NCI-H526 treated with DMSO at 0.1 percent for 48 hours (cell line): ENCODE results near the gene STOX2.
A peak's percentile ranks its signal among the peaks of the same experiment; 100 is the strongest.
"Not testable (repeated sequence)": the region's sequence is repeated elsewhere in the genome, so short reads cannot be mapped to it uniquely, and the experiment has no call there.

Experiments
- DNase-seq: peaks from one replicate; lab custom pipeline; 2025; lab: John Stamatoyannopoulos, UW

STOX2 gene

DNA sequence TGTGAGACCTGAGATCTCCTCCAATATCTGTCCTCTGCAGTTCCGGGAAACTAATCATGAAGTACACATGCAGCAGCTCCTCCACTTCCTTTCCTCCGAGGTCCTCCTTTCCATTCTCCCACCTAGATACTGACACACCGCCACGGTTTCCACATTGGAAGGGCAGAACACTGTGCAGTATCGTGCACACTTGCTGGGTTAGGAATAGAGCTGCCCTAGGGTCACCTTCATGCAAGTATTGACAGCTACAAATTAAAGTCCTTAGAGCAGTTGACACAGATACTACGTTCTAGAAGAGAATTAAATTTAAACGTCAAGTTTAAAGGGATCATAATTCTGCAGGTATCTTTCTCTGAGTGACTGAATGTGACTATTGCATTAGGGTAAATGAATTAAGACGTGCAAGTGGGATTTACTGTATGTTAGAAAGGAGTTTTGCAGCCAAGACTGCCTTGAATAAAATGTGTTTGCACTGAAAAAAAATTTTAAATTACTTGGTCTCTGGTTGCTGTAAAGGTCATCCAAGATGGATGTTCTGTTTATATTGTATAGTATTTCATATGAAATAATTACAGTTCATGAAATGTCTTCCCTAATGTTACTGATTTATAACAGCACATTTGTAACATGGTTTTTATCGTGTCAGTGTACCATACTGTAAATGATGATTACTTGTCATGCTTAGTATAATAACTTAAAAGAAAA is 117.7 kb downstream of the STOX2 start:
- no peak for DNase-seq

DNA sequence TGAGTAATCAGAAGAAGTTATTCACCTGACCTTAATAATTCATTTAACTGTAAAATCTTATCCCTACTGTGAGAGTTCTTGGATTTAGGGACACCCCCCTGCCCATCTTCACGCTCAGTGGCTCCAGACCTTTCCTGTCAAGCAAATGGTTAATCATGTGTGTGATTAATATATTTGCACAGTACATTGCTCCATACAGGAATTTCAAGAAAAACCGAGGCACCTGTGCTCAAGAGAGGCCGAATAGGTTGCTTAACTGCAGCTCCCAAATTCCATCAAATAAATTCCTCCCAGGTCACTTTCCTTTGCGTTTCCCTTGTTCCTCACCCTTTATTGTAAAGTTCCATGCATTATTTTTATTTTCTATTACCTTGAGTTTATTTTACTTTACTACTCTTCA is 119.5 kb downstream of the STOX2 start:
- no peak for DNase-seq

DNA sequence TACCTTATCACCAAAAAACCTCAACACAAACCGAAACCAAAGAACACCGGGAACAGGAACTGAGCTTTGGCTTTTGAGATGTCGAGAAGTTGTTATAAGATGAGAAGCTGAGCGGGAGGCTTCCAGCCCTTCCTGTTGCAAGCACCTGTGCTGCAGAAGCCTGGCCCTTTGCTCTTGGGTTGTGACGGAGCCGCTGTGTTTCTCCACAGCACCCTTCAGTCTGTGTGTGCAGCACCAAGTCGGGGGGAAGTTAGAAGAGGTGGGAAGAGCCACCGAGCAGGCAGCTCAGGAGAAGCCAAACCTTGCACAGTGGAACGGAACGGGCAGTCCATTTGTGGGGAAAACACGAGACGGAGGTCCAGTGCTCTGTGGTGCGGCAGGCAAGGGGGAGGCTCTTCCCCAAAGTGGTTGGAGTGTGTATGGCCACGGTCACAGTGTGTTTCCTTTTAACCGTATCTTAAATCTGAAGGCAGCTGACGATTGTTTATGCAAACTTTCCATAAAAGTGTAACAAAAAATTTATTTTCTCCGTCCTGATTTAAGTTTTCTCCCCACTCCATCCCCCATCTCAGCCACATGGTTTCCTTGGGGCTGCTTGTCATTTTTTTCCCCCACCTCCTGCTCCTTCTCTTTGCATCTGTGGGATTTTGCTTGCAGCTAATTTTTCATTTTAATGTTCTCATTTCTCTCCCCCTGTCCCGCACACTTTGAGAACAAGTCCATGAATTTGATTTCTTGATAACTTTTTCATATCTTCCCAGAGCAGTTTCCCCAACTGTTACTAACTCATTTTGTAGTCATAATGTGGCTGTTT is 123.7 kb downstream of the STOX2 start:
- peak; percentile 11 for DNase-seq

DNA sequence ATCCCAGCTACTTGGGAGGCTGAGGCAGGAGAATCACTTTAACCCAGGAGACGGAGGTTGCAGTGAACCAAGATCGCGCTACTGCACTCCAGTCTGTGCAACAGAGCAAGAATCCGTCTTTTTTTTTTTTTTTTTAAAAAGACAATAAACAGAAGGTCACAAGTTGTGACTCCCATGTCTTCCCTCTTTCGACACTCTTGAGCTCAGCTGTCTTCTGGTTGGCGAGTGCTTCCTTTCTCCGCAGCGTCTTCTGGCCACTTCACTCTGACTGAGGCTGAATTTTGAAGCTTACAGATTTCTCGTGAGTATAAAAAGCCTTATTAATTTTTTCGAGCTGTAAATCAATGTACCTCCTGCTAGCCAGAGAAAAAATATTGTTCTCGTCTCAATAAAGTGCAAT is 124.9 kb downstream of the STOX2 start:
- no peak for DNase-seq

DNA sequence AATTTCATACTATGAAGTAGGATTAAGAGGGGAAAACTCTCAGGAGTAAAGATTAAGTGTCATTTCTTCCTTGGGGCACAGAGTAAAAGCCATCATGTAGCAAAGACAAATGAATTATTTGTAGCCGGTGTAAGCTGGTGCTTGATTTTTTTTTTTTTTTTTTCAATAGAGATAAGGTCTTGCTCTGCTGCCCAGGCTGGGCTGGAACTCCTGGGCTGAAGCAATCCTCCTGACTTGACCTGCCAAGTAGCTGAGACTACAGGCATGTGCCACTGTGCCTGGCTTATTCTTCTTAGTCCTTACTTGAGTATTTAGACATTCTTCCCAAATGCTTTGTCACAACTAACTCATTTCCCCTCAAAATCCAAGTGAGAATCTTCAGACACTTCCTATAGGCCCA is 125.7 kb downstream of the STOX2 start:
- DNase-seq = no peak

DNA sequence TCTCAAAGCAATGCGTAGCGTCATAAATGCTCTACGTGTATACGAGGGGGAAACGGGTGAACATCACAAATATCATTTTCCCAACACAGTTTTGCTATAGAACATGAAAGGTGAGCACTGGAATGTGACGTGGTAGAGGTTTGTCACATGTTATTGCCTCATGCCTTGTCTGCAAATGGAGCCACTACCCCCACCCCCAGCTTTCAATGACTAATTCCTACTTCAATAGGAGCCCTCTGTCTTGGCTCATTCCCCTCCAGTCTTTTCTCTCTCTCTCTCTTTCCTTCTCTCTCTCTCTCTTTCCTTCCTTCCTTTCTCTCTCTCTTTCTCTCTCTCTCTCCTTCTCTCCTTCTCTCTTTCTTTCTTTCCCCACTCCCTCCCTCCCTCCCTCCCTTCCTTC is 127.0 kb downstream of the STOX2 start:
- DNase-seq = no peak

DNA sequence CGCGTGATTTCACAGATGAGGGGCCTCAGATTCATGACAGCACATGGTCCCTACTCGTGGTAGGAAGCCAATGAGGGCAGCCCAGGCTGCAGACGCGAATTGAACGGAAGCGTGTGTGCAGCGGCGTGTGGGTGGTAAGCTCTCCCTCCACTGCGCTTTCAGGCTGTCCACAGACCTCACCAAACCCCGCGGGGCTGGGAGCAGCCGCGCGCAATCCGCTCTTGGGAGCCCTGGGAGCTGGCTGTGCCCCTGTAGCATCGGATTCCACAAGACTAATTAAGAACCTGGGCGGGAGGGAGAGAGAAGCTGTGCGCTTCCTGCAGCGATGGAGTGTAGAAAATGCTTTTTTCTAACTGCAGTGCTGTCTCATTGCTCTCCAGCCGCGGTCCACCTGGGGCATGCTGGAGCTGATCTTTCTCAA is 134.9 kb downstream of the STOX2 start:
- no peak for DNase-seq

DNA sequence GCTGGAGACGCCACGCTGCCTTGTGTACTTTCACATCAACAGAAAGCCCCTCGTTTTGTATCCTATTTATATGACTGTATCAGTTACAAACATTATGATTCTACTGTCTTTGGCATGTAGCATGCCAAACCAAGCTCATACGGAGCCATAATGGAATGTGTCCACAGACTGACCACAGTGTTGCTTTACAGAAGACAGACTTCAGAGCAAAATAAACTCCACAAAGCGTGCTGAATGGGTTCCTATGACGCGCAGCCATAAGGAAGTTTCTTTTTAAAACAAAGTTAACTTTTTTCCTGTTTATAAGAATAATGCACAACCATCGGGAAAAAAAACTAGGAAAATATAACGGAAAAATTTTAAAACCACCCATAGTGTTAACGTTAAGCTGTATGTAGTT is 136.0 kb downstream of the STOX2 start:
- DNase-seq = no peak

DNA sequence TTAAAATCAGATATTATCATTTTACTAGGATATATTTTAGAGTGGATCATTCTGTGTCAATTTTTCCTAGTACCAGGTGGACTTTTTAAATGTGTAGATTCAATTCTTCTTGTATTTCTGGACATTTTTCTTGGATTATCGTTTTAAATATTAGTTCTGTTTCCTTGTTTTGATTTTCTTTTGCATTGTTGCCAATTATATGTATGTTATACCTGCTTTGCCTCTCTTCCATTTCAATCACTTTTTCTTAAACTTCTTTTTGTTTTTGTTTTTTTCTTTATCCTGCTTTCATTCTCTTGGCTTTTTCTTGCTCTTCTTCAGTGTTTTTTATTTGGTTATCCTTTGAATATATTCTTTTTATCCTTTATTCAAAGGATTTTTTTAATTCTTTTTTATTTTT is 141.0 kb downstream of the STOX2 start:
- no peak for DNase-seq

DNA sequence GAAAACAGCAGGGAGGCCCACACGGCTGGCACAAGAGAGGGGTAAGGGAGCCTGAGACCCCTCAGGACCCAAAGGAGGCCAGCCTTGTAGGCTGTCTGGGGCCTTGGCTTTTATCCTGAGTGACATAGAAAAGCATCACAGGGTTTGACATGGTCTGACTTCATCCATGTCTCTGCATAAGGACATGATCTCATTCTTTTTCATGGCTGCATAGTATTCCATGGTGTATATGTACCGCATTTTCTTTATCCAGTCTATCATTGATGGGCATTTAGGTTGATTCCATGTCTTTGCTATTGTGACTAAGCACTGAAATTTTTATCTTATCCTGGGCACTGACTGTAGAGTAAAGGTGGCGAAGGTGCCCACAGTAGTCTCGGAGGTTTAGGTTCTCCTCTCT is 146.2 kb downstream of the STOX2 start:
- not testable (repeated sequence) for DNase-seq

DNA sequence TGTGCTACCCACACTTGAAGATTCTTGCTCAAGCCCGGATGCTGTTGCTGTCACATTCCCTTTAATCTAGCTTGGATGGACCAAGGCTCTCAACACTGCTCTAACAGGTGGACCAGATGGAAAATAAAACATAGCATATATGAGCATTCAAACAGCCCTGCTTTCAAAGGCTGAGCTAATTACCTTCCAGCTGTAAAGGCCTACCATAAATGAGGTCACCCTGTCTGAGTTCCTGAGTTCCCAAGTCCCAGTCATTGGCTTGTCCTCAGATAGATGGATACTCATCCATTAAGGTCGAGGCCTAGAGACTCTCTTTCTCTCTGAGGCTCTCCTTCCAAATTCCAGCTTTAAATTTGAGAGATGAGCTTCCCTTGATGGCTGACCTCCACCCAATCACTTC is 147.5 kb downstream of the STOX2 start:
- no peak for DNase-seq

DNA sequence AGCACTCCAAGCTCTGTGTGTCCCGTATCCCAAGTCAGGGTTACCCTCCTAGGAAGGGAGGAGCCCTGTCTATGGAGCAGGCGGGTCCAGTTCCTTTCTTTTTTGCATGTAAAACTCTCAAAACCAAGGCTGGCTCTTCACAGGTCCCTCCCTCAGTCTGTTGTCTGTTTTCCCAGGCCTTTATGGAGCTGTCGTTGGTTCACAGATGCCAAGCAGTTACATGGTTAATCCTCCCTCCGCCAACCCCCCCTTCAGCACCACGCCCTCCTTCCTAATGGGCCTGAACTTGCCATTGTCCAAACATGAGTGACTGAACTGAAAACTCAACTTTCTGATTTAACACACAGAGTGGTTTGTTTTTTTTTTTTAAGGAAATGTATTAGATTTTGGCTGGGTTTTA is 148.3 kb downstream of the STOX2 start:
- no peak for DNase-seq

DNA sequence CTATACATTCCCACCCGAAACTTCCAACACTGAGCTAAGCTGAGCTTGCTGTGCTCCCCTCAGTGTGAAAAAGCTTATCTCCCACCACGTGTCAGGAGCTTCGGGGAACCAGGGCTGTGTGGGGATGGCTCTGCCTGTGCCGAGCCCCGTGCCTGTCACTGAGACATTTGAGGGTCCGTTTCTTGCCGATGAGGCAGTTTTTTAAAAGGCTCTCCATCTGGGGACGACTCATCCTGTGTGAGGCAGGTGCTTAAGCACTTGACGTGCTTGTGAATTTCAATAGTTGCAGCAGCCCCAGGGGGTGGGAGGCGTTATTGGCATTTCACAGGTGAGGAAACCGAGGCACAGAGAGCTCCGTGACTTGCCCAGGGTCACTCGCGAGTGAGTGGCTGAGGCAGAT is 151.8 kb downstream of the STOX2 start:
- DNase-seq = no peak

DNA sequence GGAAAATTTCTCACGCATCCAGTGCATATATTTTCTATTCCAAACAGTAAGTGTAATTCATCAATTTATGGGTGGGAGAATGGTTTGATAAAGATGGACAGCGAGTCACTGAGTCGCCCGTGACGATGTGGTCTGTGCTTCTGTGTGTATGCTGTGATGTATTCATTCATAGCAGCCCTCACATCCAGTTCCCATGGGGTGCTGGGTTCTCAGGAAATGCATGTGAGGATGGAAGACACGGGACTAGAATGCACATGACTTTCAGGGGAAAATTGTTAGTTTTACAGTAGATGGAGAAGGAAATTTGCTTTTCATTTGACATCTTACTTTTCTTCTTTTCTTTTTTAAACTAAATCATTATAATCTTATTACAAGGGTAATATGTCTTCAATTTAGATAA is 152.9 kb downstream of the STOX2 start:
- DNase-seq = no peak

DNA sequence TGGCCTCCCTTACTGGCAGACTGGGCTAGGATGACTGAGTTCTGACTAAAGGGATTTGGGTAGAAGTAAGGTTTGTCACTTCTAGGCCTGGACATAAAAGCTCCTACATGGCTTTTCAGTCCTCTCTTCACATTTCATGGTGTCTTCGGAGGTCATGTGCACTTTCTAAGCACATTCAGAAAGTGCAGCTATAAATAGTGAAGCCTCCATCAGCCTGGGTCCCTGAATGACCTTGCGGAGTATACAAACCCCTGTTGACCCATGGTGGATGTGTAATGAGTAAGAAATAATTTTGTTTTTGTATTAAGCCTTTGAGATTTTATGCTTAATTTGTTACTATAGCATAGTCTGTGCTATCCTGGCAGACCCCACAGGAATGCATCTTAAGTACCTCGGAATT is 154.0 kb downstream of the STOX2 start:
- no peak for DNase-seq

DNA sequence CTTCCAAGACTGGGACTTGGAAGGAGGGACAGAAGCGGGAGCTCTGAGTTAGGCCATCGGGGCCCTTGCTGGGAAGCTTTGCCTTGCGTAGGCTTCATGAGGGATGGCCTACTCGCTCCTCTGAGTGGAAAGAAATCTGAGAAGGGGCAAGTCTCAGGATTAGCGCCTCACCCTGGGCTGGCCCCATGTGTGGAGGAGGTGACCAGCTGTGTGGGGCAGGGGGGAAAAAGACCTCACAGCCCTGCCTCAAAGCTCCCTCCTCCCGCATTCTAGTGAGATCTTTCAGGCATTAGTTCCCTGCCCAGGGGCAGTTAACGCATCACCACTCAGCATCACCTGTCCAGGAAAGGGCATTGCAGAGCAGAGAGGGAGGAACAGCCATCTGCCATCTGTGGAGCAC is 156.5 kb downstream of the STOX2 start:
- no peak for DNase-seq

DNA sequence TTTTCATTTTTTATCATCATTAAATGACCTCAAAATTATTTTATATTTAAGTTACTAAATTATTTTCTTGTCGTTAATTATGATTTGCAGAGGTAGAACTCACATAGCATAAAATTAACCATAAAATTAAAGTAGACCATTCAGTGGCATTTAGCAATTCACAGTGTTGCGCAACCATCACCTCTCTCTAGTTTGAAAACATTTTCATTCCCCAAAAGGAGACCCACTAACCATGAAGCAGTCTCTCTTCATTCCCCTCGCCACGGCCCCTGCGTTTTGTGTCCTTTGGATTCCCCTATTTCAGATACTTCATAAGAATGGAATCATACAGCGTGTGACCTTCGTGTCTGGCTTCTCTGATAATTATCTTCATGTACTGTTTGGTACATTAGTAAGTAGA is 157.7 kb downstream of the STOX2 start:
- DNase-seq = no peak

DNA sequence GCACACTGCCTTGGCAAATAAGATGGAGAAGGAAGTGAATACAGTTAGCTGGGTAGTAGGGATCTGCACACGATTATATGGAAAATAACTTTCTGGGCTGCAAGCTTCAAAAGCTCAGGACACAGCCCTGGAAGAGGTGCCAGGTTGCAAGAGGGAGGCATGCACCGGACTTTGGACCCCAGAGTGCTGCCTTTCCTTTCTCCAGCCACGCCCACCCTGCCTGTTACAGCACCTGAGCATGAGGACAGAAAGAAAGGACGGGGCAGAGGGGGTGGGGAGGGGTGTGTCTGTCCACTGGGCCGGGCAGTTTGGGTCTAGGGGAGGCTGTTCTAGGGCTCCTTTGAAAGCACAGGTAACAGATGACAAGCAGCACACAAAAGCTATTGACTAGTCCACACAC is 159.8 kb downstream of the STOX2 start:
- DNase-seq = no peak

DNA sequence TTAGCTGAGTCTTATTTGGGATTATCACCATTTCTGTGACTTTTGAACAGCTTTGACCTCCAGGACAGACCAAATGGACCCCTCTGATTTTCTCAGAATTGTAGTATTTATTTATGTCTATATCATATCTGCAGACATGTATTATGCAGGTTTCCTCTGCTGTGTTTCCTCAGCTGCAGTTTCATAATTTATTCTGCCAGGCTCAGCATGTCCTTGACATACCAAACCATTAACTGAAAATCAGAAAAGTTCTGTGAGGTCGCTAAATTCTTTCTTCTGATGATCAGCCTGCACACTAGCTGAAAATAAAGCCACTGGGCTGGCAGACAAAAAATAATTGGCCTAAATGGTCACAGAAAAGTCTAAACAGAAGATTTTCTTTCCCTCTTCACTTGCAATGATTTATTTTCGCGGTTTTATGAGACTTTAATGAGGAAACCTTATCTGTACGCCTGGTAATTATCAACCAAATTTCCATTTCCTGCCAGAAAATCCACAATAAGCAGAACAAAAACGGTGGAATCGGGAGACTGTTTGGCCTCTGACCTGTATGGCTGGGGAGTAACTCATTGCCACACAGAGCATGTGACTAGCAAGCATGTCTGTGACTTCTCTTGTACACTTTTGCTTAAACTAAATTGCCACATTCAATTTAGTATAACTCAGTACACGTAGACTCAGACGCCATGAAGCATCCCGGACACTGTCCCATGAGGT is 161.6 kb downstream of the STOX2 start:
- DNase-seq = no peak

DNA sequence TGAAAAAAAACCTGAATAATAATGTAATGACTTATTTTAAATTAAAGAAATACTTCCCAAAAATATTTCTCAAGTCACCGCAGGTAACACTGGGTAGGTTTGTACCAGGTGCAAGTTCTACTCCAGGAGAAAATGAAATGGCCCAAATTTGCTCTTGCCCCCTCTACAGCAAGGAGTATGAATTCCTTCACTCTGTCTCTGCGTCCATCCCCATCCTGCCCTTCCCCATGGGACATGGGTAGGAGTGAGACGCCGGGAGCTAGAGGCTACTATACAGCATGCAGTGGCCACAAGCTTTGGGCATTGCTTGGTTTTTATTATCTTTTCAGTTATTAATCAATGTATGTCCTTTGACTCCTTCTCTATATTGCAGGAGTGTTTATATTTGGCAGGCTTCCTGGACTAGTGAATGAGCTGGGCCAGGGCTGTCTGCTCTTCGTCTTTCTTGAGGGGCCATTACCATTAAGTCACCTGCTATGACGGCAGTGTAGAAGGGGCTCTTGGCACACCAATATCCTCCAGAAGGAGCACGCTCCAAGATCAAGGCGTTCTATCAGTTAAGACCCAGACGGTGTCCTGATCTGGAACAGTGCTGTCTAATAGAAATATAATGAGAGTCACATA is 162.9 kb downstream of the STOX2 start:
- DNase-seq = no peak
